ENCODE results near the gene TBC1D8. TPM values are rescaled to one million over a fixed set of nuclear protein-coding genes. Genes with fewer than 3 reads are reported as not detected.

The TBC1D8 gene
- total and polyA plus RNA-seq, 2 of the 13 experiments (the other 11 are each of a cell fraction or from before 2014, with no cell fraction given), result 45.1 to 95.4 TPM

- TF ChIP-seq GPN1 (CRISPR knock-in tag; IDR thresholded peaks at IDR 0.05; ENCODE audit: borderline replicate concordance) (no peak), ZC3H4 (CRISPR knock-in tag; IDR thresholded peaks at IDR 0.05; ENCODE audit: borderline replicate concordance) (no peak), ZFP82 (CRISPR knock-in tag; IDR thresholded peaks at IDR 0.05; ENCODE audit: borderline replicate concordance) (no peak), ELF1 (CRISPR knock-in tag; IDR thresholded peaks at IDR 0.05) (no peak), SNAPC5 (CRISPR knock-in tag; IDR thresholded peaks at IDR 0.05; ENCODE audit: borderline replicate concordance) (no peak), ZNF414 (CRISPR knock-in tag; IDR thresholded peaks at IDR 0.05) (no peak)
Measured at GRCh38 chr2:101041413-101041812, 109.8 kb downstream of the TBC1D8 start (continued).

- H3K9ac ChIP-seq (ENCODE audit: insufficient read depth, low read depth, low read length), result no peak overlapping the region
- no peaks in the 10 kb centered on the region for H4K20me1 ChIP-seq (ENCODE audit: insufficient read depth, low read length)
- ChIA-PET POLR2A (no interaction called here), CTCF (ENCODE audit: low intra/inter-chr PET ratio, low total read pairs) (no interaction called here)
- DNase-seq (ENCODE audit: low spot score) (no peak), FAIRE-seq (no peak), ATAC-seq (no peak)
- no peak overlapping the region for H3K4me2 ChIP-seq (ENCODE audit: low read depth, low read length)
- H3K4me1 ChIP-seq (ENCODE audit: insufficient read depth, low read length), result peaks cover 16% of the 10 kb centered on the region
- peaks cover 27 to 72% of the 10 kb centered on the region in 2 experiments for H3K36me3 ChIP-seq (replicated peaks in 1 of 2; ENCODE audit: control insufficient read depth in 1 of 2, insufficient read depth in 2 of 2, low read length in 2 of 2)
- intact Hi-C loops (cut with micrococcal nuclease; ENCODE audit: unreplicated experiment) (no loop called here), in situ Hi-C loops (cut with HindIII; ENCODE audit: extremely low pct_ligation_motif_present, low pct_unique_long_range_greater_than_20kb) (no loop called here)
- no TSS peak for BruUV-seq (replicated peaks)
- no peak overlapping the region for H3K27ac ChIP-seq (ENCODE audit: extremely low read length, insufficient read depth, low read length)
- no peak overlapping the region for H3K4me3 ChIP-seq (replicated peaks in 1 of 3; ENCODE audit: insufficient read depth in 1 of 3, low read depth in 2 of 3, low read length in 3 of 3)
- H3K9me3 ChIP-seq (ENCODE audit: low read length), result no peaks in the 10 kb centered on the region
- peaks cover 3% of the 10 kb centered on the region for H3K79me2 ChIP-seq (ENCODE audit: insufficient read depth, low read length)
- H3K27me3 ChIP-seq (ENCODE audit: control insufficient read depth in 1 of 2, insufficient read depth in 2 of 2, low read length in 2 of 2), result no peaks in the 10 kb centered on the region
- WGBS (ENCODE audit: low lambda C conversion rate), result 97% methylated on average over 6 of the region's 6 CpGs
- no peak overlapping the region for H2AFZ ChIP-seq (ENCODE audit: low read length)
- TF ChIP-seq SNRNP70 (IDR thresholded peaks at IDR 0.05; ENCODE audit: low read depth, low read length) (no peak), ARNT2 (CRISPR knock-in tag; IDR thresholded peaks at IDR 0.05; ENCODE audit: low read depth) (no peak), JUND (CRISPR knock-in tag; IDR thresholded peaks at IDR 0.05) (no peak), ELF1 (CRISPR knock-in tag; IDR thresholded peaks at IDR 0.05) (no peak), ATF5 (CRISPR knock-in tag; IDR thresholded peaks at IDR 0.05; ENCODE audit: low read depth) (no peak), PITX1 (CRISPR knock-in tag; IDR thresholded peaks at IDR 0.05) (no peak), ATM (IDR thresholded peaks at IDR 0.05; ENCODE audit: borderline replicate concordance) (no peak), BRF2 (CRISPR knock-in tag; IDR thresholded peaks at IDR 0.05) (no peak), ZMYM2 (CRISPR knock-in tag; IDR thresholded peaks at IDR 0.05) (no peak), AGO2 (optimal IDR thresholded peaks at IDR 0.05; ENCODE audit: low read depth, low read length) (no peak), RELA (CRISPR knock-in tag; IDR thresholded peaks at IDR 0.05) (no peak), SP140L (CRISPR knock-in tag; IDR thresholded peaks at IDR 0.05; ENCODE audit: borderline replicate concordance) (no peak)
Measured at GRCh38 chr2:101040761-101041160, 110.4 kb downstream of the TBC1D8 start.

All from HepG2 (cell line).